Thyroid gland (tissue), 4 donors: Measurements from ENCODE around the gene CIB1. TPM values are rescaled to one million over a fixed set of nuclear protein-coding genes. Genes with fewer than 3 reads are reported as not detected.

ENCODE experiments used
- DNase-seq, 2 donors: peaks; one replicate each; pipeline ENCODE4 v3.0.0-alpha.2; 2019
- H3K27ac ChIP-seq, 3 donors: fragments of 200-600 bp; sonication (generic); 1 replicate in 2 of 3; 2 replicates in 1 of 3; pipeline ENCODE4 v1.5.1; 2016 to 2019; ENCODE audit warnings: mild to moderate bottlenecking in 1 of 3, moderate library complexity in 1 of 3
- H3K27me3 ChIP-seq: fragments of 200-600 bp; sonication (generic); one replicate; pipeline ENCODE4 v1.5.1; 2019
- H3K36me3 ChIP-seq, 2 donors: fragments of 200-600 bp; sonication (generic); one replicate each; pipeline ENCODE4 v1.5.1; 2016 to 2019
- H3K4me1 ChIP-seq, 2 donors: fragments of 200-600 bp; sonication (generic); one replicate each; pipeline ENCODE4 v1.5.1; 2017 to 2019
- H3K4me3 ChIP-seq, 3 donors: fragments of 200-600 bp; sonication (generic); replicated peaks in 1 of 3; 1 replicate in 2 of 3; 2 replicates in 1 of 3; pipeline ENCODE4 v1.5.1; 2016; ENCODE audit warnings: mild to moderate bottlenecking in 1 of 3
- H3K9me3 ChIP-seq: fragments of 200-600 bp; sonication (generic); one replicate; pipeline ENCODE4 v1.5.1; 2017
- CTCF ChIP-seq, 6 experiments: fragments of 200-600 bp in 3 of 6; fragments of 450-650 bp in 3 of 6; sonication (generic) in 3 of 6; IDR thresholded peaks; one replicate each; pipeline ENCODE4 v1.5.1; 2016 to 2019; ENCODE audit warnings: antibody characterized with exemption in 6 of 6, mild to moderate bottlenecking in 2 of 6, inconsistent platforms in 1 of 6, moderate library complexity in 1 of 6
- POLR2A ChIP-seq, 2 donors: fragments of 450-650 bp; IDR thresholded peaks; one replicate each; pipeline ENCODE4 v1.6.1; 2017; ENCODE audit warnings: antibody characterized with exemption in 2 of 2, mild to moderate bottlenecking in 2 of 2, moderate library complexity in 1 of 2
- WGBS, 2 donors: methylation state at CpG; one replicate each; pipeline ENCODE4 v1.1.5; 2017; 5-methylcytosine and 5-hydroxymethylcytosine counted together
- intact Hi-C: fragments of 100-400 bp; cut with DNase I; formaldehyde crosslinking; loops from one replicate; pipeline ENCODE4 v1.15.1; 2023
- total RNA-seq, 4 donors: library from RNA; depleted of rRNA; stranded (reverse); fragments of >200 nt; gene quantifications; one replicate each; pipeline ENCODE4 v1.2.3, GENCODE V29; 2016

The CIB1 gene
- total RNA-seq, 4 donors from 2014 or later, result 24.3 to 90.0 (median 30.8) TPM

DNA sequence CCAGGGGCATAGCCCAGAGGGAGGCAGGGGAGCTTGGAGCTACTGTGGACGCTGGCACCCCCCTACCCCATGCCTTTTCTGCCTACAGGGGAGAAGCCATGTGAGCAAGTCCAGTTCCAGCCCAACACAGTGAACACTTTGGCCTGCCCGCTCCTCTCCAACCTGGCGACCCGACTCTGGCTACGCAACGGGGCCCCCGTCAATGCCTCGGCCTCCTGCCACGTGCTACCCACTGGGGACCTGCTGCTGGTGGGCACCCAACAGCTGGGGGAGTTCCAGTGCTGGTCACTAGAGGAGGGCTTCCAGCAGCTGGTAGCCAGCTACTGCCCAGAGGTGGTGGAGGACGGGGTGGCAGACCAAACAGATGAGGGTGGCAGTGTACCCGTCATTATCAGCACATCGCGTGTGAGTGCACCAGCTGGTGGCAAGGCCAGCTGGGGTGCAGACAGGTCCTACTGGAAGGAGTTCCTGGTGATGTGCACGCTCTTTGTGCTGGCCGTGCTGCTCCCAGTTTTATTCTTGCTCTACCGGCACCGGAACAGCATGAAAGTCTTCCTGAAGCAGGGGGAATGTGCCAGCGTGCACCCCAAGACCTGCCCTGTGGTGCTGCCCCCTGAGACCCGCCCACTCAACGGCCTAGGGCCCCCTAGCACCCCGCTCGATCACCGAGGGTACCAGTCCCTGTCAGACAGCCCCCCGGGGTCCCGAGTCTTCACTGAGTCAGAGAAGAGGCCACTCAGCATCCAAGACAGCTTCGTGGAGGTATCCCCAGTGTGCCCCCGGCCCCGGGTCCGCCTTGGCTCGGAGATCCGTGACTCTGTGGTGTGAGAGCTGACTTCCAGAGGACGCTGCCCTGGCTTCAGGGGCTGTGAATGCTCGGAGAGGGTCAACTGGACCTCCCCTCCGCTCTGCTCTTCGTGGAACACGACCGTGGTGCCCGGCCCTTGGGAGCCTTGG is 5.6 kb downstream of the CIB1 start:
- no peaks in the 10 kb centered on the region for H3K9me3 ChIP-seq
- TF ChIP-seq POLR2A (IDR thresholded peaks at IDR 0.05) (no peak), CTCF (IDR thresholded peaks at IDR 0.05) (no peak)
- intact Hi-C loops, result no loop called here
- 93 to 95% methylated on average over 27 to 30 of the region's 38 CpGs for WGBS, 2 donors
- peaks cover 16% of the 10 kb centered on the region in 2 donors for H3K4me1 ChIP-seq
- H3K36me3 ChIP-seq, result peaks cover 66 to 74% of the 10 kb centered on the region in 2 donors
- no peak overlapping the region for H3K4me3 ChIP-seq
- no peak overlapping the region for H3K27ac ChIP-seq
- DNase-seq, result no peak
- no peaks in the 10 kb centered on the region for H3K27me3 ChIP-seq

- H3K36me3 ChIP-seq, result peaks cover 66 to 78% of the 10 kb centered on the region in 2 donors
- no peaks in the 10 kb centered on the region for H3K27me3 ChIP-seq
- WGBS, 2 donors, result 92 to 99% methylated on average over 7 of the region's 7 CpGs
- intact Hi-C loops, result no loop called here
- no peak for DNase-seq
- TF ChIP-seq POLR2A (IDR thresholded peaks at IDR 0.05), result no peak
- H3K27ac ChIP-seq, result no peak overlapping the region
- H3K4me1 ChIP-seq, result peaks cover 10 to 11% of the 10 kb centered on the region in 2 donors
- H3K9me3 ChIP-seq, result no peaks in the 10 kb centered on the region
- H3K4me3 ChIP-seq, result no peak overlapping the region
Observed at GRCh38 chr15:90227336-90227735, 6.4 kb downstream of the CIB1 start.

GRCh38 chr15:90225504-90226234 is 8.1 kb downstream of the CIB1 start:
- Histone ChIP-seq H3K36me3 (peaks cover 61 to 76% of the 10 kb centered on the region in 2 donors), H3K27me3 (no peaks in the 10 kb centered on the region), H3K9me3 (no peaks in the 10 kb centered on the region), H3K4me1 (peaks cover 5 to 9% of the 10 kb centered on the region in 2 donors), H3K27ac (no peak overlapping the region), H3K4me3 (no peak overlapping the region)
- 84 to 87% methylated on average over 8 to 14 of the region's 18 CpGs for WGBS, 2 donors
- DNase-seq, result no peak
- TF ChIP-seq POLR2A (IDR thresholded peaks at IDR 0.05), result no peak
- TF ChIP-seq CTCF (IDR thresholded peaks at IDR 0.05), result no peak
- intact Hi-C loops, result no loop called here

DNA sequence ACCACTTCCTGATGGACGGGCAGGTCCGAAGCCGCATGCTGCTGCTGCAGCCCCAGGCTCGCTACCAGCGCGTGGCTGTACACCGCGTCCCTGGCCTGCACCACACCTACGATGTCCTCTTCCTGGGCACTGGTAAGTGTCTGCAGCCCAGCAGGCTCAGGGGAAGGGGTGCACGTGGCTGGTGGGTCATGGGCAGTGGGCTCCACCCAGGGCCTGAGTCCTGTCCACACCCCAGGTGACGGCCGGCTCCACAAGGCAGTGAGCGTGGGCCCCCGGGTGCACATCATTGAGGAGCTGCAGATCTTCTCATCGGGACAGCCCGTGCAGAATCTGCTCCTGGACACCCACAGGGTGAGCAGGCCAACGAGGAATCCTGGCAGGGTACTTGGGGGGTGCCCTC is 8.7 kb downstream of the CIB1 start:
- DNase-seq, result no peak
- no peak for TF ChIP-seq POLR2A (IDR thresholded peaks at IDR 0.05)
- TF ChIP-seq CTCF (IDR thresholded peaks at IDR 0.05), result no peak
- H3K27me3 ChIP-seq, result no peaks in the 10 kb centered on the region
- H3K9me3 ChIP-seq, result no peaks in the 10 kb centered on the region
- 87 to 91% methylated on average over 9 of the region's 17 CpGs for WGBS, 2 donors
- peaks cover 6 to 9% of the 10 kb centered on the region in 2 donors for H3K4me1 ChIP-seq
- no peak overlapping the region for H3K4me3 ChIP-seq
- H3K27ac ChIP-seq, result no peak overlapping the region
- intact Hi-C loops, result no loop called here
- peaks cover 55 to 70% of the 10 kb centered on the region in 2 donors for H3K36me3 ChIP-seq

GRCh38 chr15:90223441-90224165 is 10.1 kb downstream of the CIB1 start:
- 93 to 96% methylated on average over 17 to 20 of the region's 22 CpGs for WGBS, 2 donors
- Histone ChIP-seq H3K36me3 (peaks cover 44 to 56% of the 10 kb centered on the region in 2 donors), H3K9me3 (no peaks in the 10 kb centered on the region), H3K27me3 (no peaks in the 10 kb centered on the region), H3K4me1 (peaks cover 6 to 15% of the 10 kb centered on the region in 2 donors), H3K4me3 (no peak overlapping the region), H3K27ac (peak overlapping the region in 1 of 3 donors; percentile 18)
- TF ChIP-seq CTCF (IDR thresholded peaks at IDR 0.05), result no peak
- TF ChIP-seq POLR2A (IDR thresholded peaks at IDR 0.05), result no peak
- no peak for DNase-seq
- intact Hi-C loops, result no loop called here
